Caco-2 (cell line): ENCODE measurements around the gene STX8. TPM values are rescaled to one million over a fixed set of nuclear protein-coding genes. Genes with fewer than 3 reads are reported as not detected.

Experiments used
- BruUV-seq: library from RNA; stranded (reverse); fragments of 400-500 nt; replicated peaks from 2 replicates; lab custom pipeline; 2021; lab: Mats Ljungman, UMichigan
- CTCF ChIA-PET: fragments of 300-600 bp; sonication (Branson Sonifier 250); formaldehyde crosslinking; loops from one replicate; lab custom pipeline; 2022; ENCODE audit warnings: antibody characterized with exemption; lab: Charles Lee
- POLR2A ChIA-PET: fragments of 300-600 bp; sonication (Branson Sonifier 250); formaldehyde crosslinking; loops from one replicate; lab custom pipeline; 2022; ENCODE audit warnings: antibody characterized with exemption; lab: Charles Lee
- DNase-seq, 2 experiments: peaks; one replicate each; pipeline versions ENCODE4 v3.0.0 to v3.0.0-alpha.2; 2020 to 2022
- H3K27me3 ChIP-seq: replicated peaks from 2 replicates; pipeline ENCODE4 v1.6.0; 2011; ENCODE audit warnings: low read length; ENCODE audit not compliant: control insufficient read depth, insufficient read depth
- H3K36me3 ChIP-seq: 2 replicates; pipeline ENCODE4 v1.5.1; 2011; ENCODE audit warnings: low read length; ENCODE audit not compliant: control insufficient read depth, insufficient read depth
- H3K4me1 ChIP-seq: fragments of 250-450 bp; sonication (Bioruptor Pico); 2 replicates; pipeline ENCODE4 v1.5.1; 2020; ENCODE audit warnings: mild to moderate bottlenecking
- H3K4me3 ChIP-seq: 2 replicates; pipeline ENCODE4 v1.5.1; 2011; ENCODE audit warnings: low read depth, mild to moderate bottlenecking, control low read depth, low read length
- H3K9me3 ChIP-seq: fragments of 250-450 bp; sonication (Bioruptor Pico); 2 replicates; pipeline ENCODE4 v1.5.1; 2020; ENCODE audit warnings: mild to moderate bottlenecking, moderate library complexity
- H3K27ac Mint-ChIP-seq: one replicate; pipeline ENCODE4 v1.8.0; 2022; ENCODE audit warnings: mixed read lengths; ENCODE audit not compliant: unreplicated experiment
- H3K27me3 Mint-ChIP-seq: one replicate; pipeline ENCODE4 v1.8.0; 2022; ENCODE audit warnings: mixed read lengths; ENCODE audit not compliant: insufficient read depth, unreplicated experiment
- H3K36me3 Mint-ChIP-seq: one replicate; pipeline ENCODE4 v1.8.0; 2022; ENCODE audit warnings: mild to moderate bottlenecking, mixed read lengths; ENCODE audit not compliant: insufficient read depth, unreplicated experiment
- H3K4me1 Mint-ChIP-seq: one replicate; pipeline ENCODE4 v1.8.0; 2022; ENCODE audit warnings: low read depth, mixed read lengths; ENCODE audit not compliant: unreplicated experiment
- H3K4me3 Mint-ChIP-seq: one replicate; pipeline ENCODE4 v1.8.0; 2022; ENCODE audit warnings: mild to moderate bottlenecking, moderate library complexity, mixed read lengths; ENCODE audit not compliant: unreplicated experiment
- H3K9me3 Mint-ChIP-seq: one replicate; pipeline ENCODE4 v1.8.0; 2022; ENCODE audit warnings: mixed read lengths; ENCODE audit not compliant: unreplicated experiment
- intact Hi-C: fragments of 100-400 bp; cut with micrococcal nuclease; formaldehyde crosslinking; loops from one replicate; pipeline ENCODE4 v1.10.0; 2022; ENCODE audit not compliant: unreplicated experiment
- total RNA-seq: library from RNA; stranded (reverse); gene quantifications from 2 replicates; pipeline ENCODE4 v1.2.3, GENCODE V29; 2022
- TF ChIP-seq, protein P1 (sequence below), 2 experiments: fragments of 200-600 bp in 1 of 2; IDR thresholded peaks; 1 replicate in 1 of 2; 2 replicates in 1 of 2; pipeline versions ENCODE4 v1.5.1 to v1.8.0; 2011 to 2022; ENCODE audit warnings: antibody characterized with exemption in 1 of 2, control low read depth in 1 of 2, inconsistent platforms in 1 of 2, low read depth in 1 of 2, low read length in 1 of 2, mild to moderate bottlenecking in 1 of 2, moderate library complexity in 1 of 2; ENCODE audit not compliant: insufficient read depth in 1 of 2, severe bottlenecking in 1 of 2, unreplicated experiment in 1 of 2

STX8 gene
- total RNA-seq, 1 experiment from 2014 or later = 22.6 TPM

DNA sequence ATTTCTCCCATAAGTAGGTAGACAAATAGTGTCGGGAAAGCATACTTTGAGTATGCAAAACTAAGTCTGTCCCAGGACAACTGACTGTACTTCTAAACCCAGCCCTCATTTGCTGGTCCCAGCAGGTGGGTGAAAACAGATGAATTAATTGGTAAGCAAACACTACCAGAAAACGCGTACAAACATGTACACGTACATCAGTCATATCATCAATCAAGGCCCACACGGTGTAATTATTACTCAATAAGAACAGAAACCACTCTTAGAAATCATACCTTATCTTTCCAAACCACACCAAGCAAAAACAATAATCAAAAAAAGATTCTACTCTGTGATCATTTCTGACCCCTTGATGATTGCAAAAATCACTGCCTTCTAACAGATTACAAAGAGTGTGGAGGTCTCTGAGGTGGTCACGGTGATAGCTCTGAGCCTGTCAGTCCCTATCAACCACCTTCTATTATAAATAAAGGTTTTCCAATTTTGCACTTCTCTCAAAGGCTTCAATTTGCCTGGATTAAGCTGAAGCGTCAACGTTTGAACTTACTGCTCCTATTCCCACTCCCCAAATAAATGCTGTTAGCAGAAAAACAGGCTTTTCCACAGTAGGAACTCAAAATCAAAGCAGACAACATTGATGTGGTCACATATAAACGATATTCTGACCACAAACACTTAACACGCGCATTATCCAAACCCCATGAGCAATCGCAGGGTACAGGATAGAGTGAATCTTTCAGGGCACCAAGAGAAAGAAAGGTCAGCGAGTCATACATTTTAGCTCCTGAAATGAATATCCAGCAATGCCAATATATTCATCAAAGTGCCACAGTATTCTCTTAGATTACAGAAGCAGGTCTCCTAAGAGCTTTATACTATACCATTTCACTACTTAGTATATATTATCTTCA is 211.9 kb downstream of the STX8 start:
- DNase-seq = no peak
- Mint-ChIP-seq H3K4me3 (no peak overlapping the region), H3K27ac (no peak overlapping the region), H3K36me3 (no peaks in the 10 kb centered on the region), H3K27me3 (no peaks in the 10 kb centered on the region), H3K9me3 (no peaks in the 10 kb centered on the region), H3K4me1 (no peaks in the 10 kb centered on the region)
- Histone ChIP-seq H3K4me1 (no peaks in the 10 kb centered on the region), H3K4me3 (no peak overlapping the region), H3K27me3 (no peaks in the 10 kb centered on the region), H3K36me3 (no peaks in the 10 kb centered on the region), H3K9me3 (no peaks in the 10 kb centered on the region)
- TF ChIP-seq, protein P1, sequence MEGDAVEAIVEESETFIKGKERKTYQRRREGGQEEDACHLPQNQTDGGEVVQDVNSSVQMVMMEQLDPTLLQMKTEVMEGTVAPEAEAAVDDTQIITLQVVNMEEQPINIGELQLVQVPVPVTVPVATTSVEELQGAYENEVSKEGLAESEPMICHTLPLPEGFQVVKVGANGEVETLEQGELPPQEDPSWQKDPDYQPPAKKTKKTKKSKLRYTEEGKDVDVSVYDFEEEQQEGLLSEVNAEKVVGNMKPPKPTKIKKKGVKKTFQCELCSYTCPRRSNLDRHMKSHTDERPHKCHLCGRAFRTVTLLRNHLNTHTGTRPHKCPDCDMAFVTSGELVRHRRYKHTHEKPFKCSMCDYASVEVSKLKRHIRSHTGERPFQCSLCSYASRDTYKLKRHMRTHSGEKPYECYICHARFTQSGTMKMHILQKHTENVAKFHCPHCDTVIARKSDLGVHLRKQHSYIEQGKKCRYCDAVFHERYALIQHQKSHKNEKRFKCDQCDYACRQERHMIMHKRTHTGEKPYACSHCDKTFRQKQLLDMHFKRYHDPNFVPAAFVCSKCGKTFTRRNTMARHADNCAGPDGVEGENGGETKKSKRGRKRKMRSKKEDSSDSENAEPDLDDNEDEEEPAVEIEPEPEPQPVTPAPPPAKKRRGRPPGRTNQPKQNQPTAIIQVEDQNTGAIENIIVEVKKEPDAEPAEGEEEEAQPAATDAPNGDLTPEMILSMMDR (IDR thresholded peaks at IDR 0.05; ENCODE audit: insufficient read depth in 1 of 2, low read depth in 1 of 2, low read length in 1 of 2, severe bottlenecking in 1 of 2, unreplicated experiment in 1 of 2) = no peak
- POLR2A ChIA-PET = no interaction called here
- intact Hi-C loops = no loop called here
- CTCF ChIA-PET = no interaction called here
- BruUV-seq = no TSS peak

DNA sequence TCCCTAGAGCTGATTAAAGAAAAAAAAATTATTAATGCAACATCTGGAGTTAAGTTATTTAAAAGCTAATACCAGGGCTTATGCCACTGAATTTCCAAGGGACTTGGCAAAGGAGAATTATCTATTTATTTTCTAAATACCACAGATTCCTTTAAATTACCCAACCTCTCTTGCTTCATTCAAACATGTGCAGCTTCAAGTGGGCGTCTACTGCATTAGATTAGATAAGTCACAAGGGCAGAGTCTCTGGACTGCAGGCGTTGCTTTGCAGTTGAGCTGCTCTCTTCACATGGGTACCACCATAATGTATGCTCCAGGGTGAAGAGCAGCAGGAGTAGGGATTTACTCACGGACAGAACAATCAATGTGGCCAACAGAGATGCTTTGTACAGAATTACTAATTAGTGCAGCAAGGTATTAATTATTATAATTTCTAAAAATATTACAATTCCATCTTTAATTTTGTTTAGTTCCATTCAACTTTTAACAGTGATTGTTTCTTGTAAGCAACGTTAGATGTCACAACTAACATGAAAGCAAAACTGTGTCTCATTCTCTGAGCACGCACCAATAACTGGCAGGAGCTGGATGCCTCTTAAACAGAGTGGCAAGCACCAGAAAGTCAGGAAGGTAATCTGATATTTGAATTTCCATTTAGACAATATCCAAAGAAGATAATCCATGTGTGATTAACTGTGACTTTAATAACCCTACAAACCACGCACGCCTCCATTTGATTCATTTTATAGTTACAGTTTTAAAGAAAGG is 214.2 kb downstream of the STX8 start:
- Histone ChIP-seq H3K9me3 (no peaks in the 10 kb centered on the region), H3K4me1 (no peaks in the 10 kb centered on the region), H3K27me3 (no peaks in the 10 kb centered on the region), H3K4me3 (no peak overlapping the region), H3K36me3 (no peaks in the 10 kb centered on the region)
- DNase-seq = no peak
- BruUV-seq = no TSS peak
- ChIA-PET POLR2A (no interaction called here), CTCF (no interaction called here)
- intact Hi-C loops = no loop called here
- Mint-ChIP-seq H3K36me3 (no peaks in the 10 kb centered on the region), H3K9me3 (no peaks in the 10 kb centered on the region), H3K27me3 (no peaks in the 10 kb centered on the region), H3K27ac (no peak overlapping the region), H3K4me1 (no peaks in the 10 kb centered on the region), H3K4me3 (no peak overlapping the region)
- TF ChIP-seq, protein P1 (IDR thresholded peaks at IDR 0.05; ENCODE audit: insufficient read depth in 1 of 2, low read depth in 1 of 2, low read length in 1 of 2, severe bottlenecking in 1 of 2, unreplicated experiment in 1 of 2) = no peak

DNA sequence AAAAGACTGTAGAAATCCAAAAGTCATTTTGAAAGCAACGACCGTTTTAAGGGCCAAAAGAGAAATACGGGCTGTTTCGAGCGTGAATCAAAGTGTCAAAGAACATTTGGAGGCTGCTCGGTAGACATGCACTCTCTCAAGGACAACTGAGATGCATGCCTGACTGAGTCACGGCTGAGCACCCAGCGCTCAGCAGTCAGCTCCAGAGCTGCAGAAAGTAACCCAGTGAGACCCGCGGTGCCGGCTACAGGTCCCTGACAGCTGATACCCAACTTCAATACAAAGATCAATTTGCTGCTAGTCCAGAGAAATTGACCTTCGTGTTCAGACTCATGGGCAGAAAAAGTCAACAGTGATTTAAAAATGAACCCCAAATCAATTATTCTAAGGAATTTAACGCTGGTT is 214.9 kb downstream of the STX8 start:
- H3K27me3 Mint-ChIP-seq = no peaks in the 10 kb centered on the region
- ChIA-PET POLR2A (no interaction called here), CTCF (no interaction called here)
- H3K36me3 Mint-ChIP-seq = no peaks in the 10 kb centered on the region
- no TSS peak for BruUV-seq
- Histone ChIP-seq H3K27me3 (no peaks in the 10 kb centered on the region), H3K36me3 (no peaks in the 10 kb centered on the region), H3K9me3 (no peaks in the 10 kb centered on the region), H3K4me1 (no peaks in the 10 kb centered on the region), H3K4me3 (no peak overlapping the region)
- no peak for DNase-seq
- H3K27ac Mint-ChIP-seq = no peak overlapping the region
- H3K4me1 Mint-ChIP-seq = no peaks in the 10 kb centered on the region
- H3K4me3 Mint-ChIP-seq = no peak overlapping the region
- intact Hi-C loops = no loop called here
- H3K9me3 Mint-ChIP-seq = no peaks in the 10 kb centered on the region
- TF ChIP-seq, protein P1 (IDR thresholded peaks at IDR 0.05; ENCODE audit: insufficient read depth in 1 of 2, low read depth in 1 of 2, low read length in 1 of 2, severe bottlenecking in 1 of 2, unreplicated experiment in 1 of 2) = no peak
